ENCODE data around the gene CARD9.

Gene CARD9

DNA sequence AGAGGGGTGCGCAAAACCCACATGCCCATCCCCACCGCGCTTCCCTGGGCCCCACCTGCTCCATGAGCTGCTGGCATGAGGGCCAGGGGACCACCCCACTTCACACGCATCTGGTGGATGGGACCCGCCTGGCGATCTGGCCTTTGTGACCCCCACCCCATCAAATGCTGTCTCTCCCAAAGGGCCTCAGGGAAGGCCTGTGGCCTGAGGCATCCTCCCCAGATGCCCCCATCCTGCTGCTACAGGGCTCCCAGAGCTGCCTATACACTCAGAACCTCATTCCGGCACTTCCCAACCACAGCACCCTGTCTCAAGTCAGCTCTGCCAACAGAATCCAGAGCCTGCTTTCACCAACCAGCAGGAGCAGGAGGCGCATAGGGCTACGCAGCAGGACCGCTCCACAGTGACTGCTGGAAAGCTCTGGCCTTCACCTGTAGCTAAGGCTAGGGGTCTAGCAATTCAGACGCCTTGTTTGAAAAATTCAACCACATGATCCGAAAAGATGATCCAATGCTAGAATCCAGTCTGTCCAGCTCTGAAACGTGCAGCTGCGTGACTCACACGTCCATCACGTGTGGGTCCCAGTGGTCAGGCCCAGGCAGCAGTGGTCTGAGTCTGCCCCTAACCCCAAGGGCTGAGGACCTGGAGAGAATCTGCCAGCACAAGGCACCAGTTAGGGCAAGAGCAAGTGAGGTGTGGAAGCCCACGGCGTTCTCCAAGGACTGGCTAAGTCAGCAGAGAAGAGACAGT lies 27.9 kb upstream of the CARD9 start:
- DNase-seq (ENCODE audit: low read depth) = no peak

DNA sequence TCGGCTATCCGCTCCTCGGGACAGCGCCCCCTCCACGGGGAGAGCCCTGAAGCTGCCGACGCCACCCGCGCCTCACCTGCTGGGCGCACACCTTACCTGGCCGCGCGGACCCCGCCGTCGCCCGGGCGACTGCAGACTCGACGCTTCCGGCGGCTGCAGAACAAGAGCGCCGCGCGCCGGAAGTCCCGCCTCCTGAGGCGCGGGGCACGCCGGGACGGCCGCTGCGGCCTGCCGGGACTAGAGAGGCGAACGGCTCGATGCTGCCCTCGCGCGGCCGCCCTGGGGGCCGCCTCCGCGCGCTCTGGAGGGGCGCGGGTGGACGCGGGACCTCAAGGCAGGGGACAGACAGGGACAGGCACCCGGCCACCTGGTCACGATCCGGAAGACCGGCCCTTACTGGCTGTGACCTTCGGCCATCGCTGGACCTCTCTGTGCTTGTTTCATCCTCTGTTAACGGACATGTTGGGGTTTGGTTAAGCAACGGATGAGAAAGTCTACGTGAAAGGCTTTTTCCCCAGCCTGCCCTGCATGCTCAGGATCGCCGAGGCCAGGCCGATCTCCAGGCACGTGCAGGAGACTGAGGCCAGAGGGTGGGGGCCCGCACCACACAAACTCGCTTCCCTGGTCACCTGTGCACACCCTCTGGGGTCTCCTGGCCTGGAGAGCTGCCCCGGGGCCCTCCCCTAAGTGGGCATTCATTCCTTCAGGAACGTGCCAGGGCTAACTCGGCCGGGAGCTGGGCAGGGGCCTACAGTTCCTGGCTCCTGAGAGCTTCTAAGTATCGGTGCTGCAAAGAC lies 26.8 kb upstream of the CARD9 start, which contains the start of gene SNAPC4:
Gene SNAPC4 (minus strand): TSS at position 133 of the 797 bp plus-strand sequence. CDS start 1,742 bp downstream, outside the sequence.
- peak; percentile 82 for DNase-seq (ENCODE audit: low read depth)

DNA sequence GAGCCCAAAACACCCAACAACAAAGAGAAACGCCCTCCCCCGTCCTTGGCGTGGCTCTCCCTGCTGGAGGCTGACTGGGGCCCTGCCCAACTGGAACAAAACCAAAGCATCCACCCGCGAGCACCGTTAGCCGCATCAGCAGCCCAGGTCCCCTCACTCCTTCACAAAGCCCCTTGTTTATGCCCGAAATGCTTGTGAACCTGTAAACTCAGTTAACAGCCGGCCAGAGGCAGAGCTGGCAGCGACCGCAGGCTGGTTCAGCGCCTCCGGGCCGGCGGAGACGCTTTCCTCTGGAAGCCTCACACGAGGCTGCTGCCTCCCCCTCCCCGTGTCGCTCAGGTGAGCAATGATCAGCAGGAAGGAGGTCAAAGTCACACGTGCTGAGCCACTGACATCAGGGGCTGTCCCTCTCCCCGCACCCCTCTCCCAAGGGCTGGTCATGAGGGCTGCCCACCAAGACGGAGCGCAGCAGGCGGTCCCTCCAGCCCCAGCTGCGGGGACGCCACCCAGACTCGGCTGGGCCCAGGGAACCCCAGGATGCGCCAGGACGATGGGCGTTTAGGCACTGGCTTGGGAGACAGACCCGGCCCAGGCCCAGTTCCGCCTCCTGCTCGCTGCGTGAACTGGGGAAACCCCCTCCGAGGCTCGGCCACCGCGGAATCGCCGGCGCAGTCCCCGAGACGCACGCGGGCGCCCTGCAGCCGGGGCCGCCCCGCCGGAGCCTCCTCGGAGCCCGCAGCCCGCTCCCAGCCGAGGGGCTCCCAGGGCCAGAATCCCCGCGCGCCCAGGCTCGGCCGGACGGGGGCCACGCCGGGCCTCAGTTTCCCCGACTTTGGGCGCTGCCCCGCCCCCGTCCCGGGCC lies 25.9 kb upstream of the CARD9 start:
- DNase-seq (ENCODE audit: low read depth) = no peak

DNA sequence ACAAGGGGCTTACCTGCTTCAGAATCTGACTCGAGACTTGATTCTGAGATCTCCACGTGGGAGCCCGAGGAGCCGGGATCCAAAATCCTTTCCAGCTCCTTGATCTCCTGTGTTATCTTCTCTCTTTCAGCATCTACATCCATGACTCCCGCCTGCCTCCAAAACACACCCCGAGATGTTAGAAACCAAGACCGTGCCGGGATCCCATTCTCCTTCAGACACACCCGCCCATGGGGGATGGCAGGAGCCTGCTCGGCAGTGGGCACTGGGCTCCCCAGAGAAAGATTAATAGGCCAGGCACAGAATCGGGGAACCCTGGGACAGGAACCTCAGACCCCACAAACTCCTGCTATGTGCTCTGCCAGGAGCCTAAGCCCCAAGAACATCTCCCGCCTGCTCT lies 24.8 kb upstream of the CARD9 start:
- DNase-seq (ENCODE audit: low read depth) = no peak

DNA sequence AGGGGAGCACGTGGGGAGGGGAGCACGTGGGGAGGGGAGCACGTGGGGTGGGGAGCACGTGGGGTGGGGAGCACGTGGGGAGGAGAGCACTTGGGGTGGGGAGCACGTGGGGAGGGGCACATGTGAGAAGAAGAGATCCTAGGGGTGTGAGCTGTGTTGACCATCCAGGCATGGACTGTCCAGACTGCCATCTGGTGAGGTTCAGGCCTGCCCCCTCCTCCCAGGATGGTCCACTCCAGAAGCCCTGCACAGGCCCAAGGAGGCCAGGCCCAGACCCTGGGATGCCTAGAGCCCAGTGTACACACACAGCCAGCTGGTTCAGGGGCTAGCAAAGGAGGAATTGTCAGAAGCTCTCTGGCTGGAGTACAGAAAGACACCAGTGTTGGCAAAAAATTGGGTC lies 24.2 kb upstream of the CARD9 start:
- no peak for DNase-seq (ENCODE audit: low read depth)

DNA sequence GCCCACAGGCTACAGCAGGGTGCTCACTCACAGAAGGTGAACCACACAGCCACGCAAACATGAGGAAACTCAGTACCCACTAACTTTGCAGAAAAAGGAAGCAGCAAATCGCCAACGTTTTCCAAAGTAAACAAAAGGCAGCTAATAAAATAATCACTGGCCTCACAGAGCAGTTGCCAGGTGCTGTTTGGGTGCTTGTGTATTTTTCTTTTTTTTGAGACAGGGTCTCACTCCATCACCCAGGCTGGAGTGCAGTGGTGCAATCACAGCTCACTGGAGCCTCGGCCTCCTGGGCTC lies 22.7 kb upstream of the CARD9 start:
- DNase-seq (ENCODE audit: low read depth) = no peak

DNA sequence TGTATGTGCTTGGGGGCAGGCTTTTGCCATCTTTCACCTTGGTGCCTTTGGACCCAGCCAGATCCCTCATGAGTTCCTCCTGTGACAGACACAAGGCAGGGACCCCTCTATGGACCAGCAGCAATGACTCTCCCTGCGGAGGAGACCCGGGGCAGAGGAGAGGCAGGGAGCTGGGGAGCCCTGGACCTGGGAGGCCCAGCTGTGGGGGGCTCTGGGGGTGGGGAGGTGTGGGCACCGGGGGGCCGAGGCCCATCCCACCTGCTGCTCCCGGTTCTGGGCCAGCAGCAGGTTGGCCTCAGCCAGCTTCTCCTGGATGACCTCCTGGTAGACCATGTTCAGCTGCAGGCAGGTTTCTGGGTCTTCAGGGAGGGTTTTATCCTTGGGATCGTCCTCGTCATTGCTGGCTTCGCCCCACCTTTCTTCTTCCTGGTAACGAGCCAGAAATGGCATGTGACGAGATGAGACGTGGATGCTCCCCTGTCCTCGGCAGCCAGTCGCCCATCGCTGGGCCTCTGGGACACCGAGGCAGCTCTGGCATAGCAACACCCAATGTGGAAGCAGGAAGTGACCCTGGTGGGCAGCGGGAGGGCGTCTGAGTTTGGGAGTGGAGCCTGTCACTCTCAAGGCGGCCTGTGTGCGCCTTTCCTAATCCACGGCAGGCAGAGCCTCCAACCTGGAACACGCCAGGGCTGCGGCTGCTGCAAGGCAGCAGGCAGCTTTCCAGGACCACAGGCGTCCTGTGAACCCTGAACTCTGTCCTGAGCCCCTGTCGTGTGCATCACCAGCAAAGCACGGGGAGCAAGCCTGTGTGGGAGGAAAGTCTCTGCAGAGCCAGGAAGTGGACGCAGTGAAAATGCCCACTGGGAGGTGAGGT lies 22.1 kb upstream of the CARD9 start:
- DNase-seq (ENCODE audit: low read depth) = no peak

DNA sequence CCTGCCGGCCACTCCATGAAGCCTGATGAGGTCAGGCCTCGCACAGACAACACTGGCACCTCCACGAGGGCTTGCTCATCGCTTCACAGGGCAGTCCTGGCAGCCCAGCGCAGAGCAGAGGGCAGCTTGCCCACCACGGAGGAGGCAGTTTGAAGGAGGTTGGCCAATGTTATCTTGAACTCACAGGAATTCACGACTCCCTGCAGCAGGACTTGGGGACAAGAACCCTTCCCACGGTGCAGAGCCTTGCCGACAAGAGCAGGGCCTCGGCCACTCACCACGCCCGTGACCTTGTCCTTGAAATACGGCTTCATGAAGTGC lies 21.5 kb upstream of the CARD9 start:
- DNase-seq (ENCODE audit: low read depth) = no peak

DNA sequence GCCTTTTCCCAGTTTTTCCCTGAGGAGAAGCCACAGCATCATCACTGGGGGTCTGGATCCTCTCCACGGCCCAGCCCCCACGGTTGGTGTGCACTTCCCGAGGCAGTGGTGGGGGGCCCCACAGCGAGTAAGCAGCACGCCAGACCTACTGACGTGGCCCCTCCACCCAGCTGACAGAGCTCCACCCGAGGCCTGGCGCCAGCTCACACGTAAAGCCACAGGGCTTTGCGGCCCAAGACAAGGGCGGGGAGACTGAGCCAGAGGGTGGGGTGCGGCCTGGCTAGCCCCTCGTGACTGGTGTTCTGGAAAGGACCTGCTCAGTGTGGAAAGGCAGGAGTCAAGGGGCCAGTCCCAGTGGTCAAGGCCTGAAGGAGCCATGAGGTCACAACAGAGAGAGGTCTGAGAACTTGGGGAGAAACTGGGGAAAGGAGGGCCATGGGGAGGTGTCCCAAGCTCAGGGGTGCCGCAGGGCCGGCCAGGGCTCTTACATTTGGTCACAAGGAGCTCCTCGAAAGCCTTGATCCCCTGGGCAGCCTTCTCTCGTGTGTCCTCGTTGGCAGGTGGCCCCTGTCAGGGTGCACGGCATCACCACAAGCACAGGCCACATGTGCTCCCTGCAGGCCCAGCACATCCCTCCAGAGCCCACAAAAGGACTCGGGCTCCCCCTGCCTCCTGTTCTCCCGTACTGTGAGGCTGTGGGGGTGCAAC lies 21.0 kb upstream of the CARD9 start:
- DNase-seq (ENCODE audit: low read depth) = no peak

DNA sequence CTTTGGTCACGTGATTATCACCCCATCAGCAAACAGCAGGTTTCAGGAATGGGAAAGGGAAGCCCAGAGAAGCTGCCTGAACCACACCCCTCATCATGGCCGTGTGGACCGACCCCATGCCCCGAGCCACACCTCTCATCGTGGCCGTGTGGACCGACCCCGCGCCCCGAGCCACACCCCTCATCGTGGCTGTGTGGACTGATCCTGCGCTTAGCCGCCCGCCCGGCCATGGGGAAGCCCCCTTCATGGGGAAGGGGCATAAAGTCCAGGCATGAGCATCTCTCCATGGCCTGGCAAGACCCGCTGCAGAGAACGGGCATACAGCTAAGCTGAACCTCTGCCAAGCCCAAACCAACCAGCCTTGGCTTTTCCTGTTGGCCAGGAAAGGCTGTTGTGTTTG lies 20.1 kb upstream of the CARD9 start:
- DNase-seq (ENCODE audit: low read depth) = no peak

DNA sequence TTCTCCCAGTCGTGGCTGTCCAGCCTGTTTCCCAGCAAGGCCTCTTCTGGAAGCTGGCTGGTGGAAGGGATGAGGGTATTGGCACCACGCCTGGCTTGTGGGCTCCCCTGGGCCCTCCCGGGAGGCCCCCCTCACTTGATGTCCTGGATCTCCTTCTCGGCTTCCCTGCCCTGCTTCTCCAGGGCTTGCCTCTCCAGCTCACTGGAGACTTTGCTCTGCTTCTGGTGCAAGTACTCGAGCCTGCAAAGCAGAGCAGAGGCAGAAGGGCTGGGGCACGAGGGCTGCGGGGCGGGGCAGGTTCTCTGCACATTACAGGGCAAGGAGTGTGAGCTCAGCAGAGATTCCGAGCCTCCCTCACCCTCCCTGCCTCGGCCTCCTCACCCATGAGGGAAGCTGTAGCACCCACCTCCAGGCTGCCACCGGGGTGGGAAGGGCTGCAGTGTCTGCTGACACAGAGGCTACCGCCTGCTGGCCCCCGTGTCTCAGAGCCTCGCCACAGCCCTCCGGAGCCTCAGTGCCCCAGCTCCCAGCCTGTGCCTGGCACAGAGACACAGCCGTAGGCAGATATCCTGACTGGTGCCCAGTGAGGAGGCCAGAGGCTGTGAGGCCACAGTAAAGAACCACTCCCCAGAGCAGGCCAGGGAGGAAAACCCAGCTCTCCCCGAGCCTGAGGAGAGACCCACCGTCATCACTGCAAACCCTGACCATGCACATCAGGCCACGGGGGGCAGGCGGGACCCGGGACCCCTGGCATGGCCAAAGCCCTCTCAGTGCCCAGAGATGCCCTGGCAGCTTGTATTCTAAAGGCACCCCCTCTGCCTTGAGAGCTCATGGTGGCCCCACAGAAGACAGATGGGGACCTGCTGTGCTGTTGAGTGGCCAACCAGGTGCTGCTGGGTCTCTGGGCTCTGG lies 19.3 kb upstream of the CARD9 start:
- no peak for DNase-seq (ENCODE audit: low read depth)

DNA sequence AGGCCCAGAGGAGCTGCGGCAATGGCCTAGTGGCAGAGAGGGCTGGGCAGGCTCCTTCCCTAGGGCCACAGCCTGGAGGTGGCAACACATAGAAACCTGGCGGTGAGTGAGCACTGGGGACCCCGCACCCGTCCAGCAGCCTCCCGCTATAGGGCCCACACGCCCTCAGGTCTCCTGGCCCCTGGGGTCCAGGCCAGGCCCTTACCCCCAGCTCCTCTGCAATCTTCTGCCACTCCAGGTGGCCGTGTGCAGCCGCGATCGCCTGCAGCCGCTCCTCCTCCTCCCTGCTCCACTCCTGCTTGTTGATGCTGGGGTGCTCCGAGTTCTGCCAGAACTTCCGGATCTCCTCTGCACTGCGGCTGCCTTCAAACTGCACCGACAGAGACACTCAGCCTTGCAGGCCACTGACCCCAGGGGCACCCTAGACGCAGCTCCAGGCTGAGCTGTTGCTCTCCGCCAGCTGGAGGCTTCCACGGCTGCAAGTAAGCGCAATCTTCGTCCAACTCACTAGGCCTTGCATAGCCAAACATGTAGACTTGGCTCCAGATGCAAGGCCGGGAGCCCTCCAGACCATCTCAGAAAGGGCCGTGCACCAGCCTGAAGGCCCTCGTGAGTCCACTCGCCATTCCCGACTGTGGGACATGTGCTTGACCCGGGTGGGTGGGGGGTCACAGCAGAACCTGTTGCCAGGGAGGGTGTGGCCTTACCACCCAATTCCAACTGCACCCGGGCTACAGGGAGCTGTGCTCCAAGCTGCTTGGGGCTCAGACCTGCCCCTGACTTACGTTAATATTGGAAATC lies 18.5 kb upstream of the CARD9 start:
- no peak for DNase-seq (ENCODE audit: low read depth)

DNA sequence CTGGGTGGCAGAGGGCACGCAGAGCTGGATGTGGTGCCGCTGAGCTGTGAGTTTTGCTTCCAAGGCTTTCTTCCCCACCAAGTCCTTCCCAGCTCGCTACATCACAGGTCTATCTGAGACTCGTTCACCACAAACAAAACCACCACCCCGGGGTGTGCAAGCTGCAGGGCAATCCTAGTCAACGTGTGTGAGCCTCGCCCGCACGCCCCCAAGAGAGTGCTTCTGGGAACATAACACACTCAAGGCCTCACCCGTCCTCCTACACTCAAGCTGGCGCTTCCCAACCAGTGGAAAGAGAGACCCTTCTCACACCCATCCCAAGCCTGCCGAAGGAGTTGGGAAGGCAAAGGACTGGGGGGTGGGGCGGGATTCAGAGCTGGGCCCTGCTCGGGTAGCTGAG lies 15.9 kb upstream of the CARD9 start:
- DNase-seq (ENCODE audit: low read depth) = no peak

DNA sequence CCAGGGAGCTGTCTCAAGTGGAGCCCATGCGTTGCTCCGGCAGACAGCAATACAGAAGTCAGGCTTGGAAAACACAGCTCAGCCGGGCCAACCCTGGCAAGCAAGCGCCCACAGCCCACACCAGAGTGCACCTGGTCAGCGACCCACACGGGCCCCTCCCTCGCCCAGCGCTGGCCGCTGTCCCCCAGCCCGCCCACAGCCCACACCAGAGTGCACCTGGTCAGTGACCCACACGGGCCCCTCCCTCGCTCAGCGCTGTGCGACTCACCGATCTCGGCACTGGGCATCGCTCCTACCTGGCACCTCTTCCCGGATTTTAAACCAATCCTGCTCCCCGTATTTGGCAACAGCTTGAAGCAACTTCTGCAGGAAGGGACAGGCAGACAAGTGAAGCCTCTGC lies 13.7 kb upstream of the CARD9 start:
- DNase-seq (ENCODE audit: low read depth) = no peak

DNA sequence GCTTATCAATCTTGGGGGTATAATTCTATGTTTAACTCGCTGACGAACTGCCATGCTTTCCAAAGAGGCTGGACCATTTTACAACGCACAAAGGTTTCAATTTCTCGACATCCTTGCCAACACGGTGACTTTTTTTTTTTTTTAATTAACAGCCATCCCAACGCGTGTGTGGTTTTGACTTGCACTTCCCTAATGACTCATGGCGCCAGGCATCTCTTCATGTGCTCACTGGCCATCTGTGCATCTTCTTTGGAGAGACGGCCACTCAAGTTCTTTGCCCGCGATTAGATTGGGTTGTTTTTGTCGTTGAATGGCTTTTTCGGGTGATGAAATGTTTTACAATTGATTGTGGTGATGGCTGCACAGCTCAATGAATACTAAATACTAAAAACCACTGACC lies 12.5 kb upstream of the CARD9 start:
- no peak for DNase-seq (ENCODE audit: low read depth)

DNA sequence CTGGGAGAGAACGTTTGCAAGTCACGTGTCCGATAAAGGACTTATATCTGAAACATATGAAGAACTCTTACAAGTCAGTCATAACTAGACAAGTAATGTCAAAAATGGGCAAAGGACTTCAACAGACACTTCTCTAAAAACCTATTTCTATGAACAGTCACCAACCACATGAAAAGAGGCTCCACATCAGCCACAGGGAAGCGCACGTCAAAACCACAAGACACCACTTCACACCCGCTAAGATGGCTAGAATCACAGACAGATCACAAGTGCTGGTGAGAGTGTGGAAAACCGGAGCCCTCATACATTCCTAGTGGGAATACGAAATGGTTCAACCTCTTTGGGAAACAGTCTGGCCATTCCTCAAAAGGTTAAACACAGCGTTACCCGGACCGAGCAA lies 11.5 kb upstream of the CARD9 start:
- DNase-seq (ENCODE audit: low read depth) = no peak

DNA sequence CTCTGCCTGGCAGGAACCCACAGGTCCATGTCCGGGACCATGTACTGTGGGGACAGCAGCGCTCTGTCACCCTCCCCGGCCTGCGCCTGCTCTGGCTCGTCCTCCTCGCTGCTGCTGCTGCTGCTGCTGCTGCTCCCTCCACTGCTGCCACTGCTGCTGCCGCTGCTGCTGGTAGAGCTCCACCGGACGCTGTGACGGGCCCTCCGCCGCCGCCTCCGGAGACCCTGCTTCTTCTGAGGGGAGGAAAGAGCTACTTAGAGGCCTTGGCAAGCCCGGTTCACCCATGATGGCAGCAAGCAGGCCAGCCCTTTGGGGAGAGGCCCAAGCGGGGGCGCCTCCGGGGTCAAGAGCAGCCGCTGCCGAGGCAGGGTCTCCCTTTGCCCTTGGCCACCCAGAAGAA lies 10.0 kb upstream of the CARD9 start:
- no peak for DNase-seq (ENCODE audit: low read depth)

DNA sequence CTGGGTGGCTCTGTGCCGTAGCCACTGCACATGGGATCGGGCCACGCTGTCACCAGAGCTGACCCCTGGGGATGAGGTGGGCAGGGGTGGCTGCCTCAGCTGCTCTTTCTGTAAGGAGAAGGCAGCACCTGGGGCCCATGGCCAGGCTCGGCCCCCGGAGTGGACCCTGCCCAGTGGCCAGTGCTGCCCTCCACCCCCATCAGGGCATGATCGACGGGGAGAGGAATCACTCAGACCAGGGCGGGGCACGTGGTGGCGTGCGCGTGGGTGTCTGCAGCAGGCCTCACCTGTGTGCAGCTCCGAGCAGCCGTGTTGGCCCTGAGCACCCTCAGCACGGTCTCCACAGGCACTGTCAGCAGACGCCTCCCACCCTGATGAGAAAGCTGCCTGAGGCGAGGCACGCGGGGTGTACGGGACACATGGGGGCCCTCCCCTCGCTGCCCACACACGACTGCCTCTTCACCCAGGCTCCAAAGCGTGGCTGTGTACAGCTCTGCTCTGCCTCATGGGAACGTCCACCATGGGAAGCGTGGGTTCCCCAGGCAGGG lies 8.6 kb upstream of the CARD9 start:
- DNase-seq (ENCODE audit: low read depth) = no peak

DNA sequence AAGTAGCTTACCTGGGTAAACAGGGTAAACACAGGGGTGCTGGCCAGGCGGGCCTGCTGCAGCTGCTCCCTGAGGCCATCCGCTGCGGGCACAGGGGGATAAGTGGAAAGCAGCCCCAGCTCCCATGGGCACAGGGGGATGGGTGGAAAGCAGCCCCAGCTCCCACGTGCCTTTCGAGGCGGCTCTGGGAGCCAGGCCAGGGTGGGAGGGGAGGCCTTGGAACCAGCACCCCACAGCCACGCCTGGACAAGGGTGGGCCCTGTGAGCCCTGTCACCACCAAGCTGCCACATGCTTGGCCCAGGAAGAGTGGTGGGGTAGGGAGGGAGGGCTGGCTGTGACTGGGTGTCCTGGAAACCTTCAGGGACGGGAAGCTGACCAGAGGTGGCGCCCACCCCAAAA lies 7.8 kb upstream of the CARD9 start:
- no peak for DNase-seq (ENCODE audit: low read depth)
